Measurements from ENCODE around the gene MBD3L3.
"Not testable (repeated sequence)": the region's sequence is repeated elsewhere in the genome, so short reads cannot be mapped to it uniquely, and the experiment has no call there.

Gene MBD3L3

GRCh38 chr19:7063764-7064418, 5.4 kb upstream of the MBD3L3 start:
- DNase-seq (ENCODE audit: low read depth, low spot score): no peak

GRCh38 chr19:7063339-7063738, 4.9 kb upstream of the MBD3L3 start:
- DNase-seq (ENCODE audit: low read depth, low spot score): no peak

GRCh38 chr19:7059977-7060376, 1.5 kb upstream of the MBD3L3 start:
- not testable (repeated sequence) for DNase-seq (ENCODE audit: low read depth, low spot score)

DNA sequence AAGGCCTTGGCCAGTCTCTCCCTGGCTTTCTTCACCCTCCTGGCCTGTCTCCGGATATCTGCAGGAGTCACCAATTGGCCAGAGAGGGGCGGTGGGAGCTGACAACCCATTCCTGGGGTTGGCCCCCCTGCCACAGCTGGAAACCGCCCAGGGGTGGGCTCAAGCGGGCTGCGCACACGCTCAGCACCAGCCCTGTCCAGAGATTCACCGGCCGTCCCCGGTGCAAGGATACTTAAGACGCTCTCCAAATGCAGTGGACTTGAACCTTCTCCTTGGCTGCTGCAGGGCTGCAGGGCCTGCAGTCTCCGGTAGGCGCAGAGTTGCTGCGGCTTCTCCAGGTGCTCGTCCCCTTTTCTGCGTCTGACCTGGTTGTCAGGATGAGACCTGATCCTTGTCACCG, 2.1 kb downstream of the MBD3L3 start:
- DNase-seq (ENCODE audit: low read depth, low spot score): not testable (repeated sequence)

DNA sequence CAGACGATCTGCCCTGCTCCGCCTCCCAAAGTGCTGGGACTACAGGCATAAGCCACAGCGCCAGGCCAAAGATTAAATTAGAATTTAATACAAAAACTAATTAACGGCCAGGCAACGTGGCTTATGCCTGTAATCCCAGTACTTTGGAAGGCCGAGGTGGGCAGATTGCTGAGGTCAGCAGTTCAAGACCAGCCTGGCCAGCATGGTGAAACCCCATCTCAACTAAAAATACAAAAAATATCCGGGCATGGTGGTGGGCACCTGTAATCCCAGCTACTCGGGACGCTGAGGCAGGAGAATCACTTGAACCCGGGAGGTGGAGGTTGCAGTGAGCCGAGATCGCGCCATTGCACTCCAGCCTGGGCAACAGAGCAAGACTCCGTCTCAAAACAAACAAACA, 2.8 kb downstream of the MBD3L3 start:
- not testable (repeated sequence) for DNase-seq (ENCODE audit: low read depth, low spot score)

DNA sequence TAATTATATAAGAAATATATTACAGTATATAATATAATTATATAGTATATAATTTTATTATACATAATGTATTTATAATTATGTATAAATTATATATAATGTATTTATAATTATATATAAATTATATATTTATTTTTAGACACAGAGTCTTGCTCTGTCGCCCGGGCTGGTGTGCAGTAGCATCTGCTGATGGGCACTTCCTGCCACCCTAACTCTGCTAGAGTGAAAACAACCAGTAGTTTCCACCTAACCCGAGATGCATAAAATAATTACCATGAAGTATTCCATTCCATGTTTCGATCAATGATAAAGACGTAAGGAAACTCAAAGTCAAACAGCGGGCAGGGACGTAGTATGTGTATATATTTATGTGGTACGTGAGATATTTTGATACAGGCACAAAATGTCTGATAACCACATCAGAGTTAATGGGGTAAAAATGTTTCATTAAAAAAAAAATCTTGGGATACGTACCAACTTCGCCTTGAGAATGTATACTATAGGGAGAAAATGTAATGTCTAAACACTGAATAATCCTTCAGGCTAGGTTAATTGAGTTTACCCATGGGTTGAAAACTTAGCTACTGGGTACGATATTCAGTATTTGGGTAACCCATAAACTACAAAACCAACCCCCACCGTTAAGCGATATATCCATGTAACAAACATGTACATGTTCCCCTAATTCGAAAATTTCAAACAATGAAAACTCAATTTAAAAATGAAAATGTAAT, 3.7 kb downstream of the MBD3L3 start:
- DNase-seq (ENCODE audit: low read depth, low spot score): not testable (repeated sequence)

DNA sequence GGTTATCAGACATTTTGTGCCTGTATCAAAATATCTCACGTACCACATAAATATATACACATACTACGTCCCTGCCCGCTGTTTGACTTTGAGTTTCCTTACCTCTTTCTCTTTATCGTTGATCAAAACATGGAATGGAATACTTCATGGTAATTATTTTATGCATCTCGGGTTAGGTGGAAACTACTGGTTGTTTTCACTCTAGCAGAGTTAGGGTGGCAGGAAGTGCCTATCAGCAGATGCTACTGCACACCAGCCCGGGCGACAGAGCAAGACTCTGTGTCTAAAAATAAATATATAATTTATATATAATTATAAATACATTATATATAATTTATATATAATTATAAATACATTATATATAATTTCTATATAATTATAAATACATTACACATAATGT, 5.6 kb downstream of the MBD3L3 start:
- DNase-seq (ENCODE audit: low read depth, low spot score): not testable (repeated sequence)

DNA sequence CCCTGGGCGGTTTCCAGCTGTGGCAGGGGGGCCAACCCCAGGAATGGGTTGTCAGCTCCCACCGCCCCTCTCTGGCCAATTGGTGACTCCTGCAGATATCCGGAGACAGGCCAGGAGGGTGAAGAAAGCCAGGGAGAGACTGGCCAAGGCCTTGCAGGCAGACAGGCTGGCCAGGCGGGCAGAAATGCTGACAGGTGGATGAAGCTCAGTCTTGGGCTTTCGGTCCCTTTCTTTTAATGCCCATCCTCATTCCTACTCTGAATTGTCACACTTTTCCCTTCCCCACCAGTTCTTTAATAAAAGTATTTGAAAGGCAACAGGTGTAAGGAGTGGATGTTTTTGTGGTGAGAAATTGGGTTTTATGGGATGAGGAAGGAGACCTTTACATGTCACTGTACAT, 7.1 kb downstream of the MBD3L3 start:
- not testable (repeated sequence) for DNase-seq (ENCODE audit: low read depth, low spot score)

- not testable (repeated sequence) for DNase-seq (ENCODE audit: low read depth, low spot score)
These were observed 9.5 kb downstream of the MBD3L3 start, which contains the start of gene MBD3L2 for GRCh38 chr19:7049021-7049420. Gene MBD3L2 (plus strand): TSS chr19:7049321. CDS start chr19:7049374, 53 bp downstream.

GRCh38 chr19:7041563-7041962, 16.9 kb downstream of the MBD3L3 start:
- not testable (repeated sequence) for DNase-seq (ENCODE audit: low read depth, low spot score)

- not testable (repeated sequence) for DNase-seq (ENCODE audit: low read depth, low spot score)
These were observed 18.4 kb downstream of the MBD3L3 start, which contains the start of gene MBD3L4 for GRCh38 chr19:7040079-7040478. Gene MBD3L4 (minus strand): TSS chr19:7040179. CDS start chr19:7040144, 35 bp downstream.

DNA sequence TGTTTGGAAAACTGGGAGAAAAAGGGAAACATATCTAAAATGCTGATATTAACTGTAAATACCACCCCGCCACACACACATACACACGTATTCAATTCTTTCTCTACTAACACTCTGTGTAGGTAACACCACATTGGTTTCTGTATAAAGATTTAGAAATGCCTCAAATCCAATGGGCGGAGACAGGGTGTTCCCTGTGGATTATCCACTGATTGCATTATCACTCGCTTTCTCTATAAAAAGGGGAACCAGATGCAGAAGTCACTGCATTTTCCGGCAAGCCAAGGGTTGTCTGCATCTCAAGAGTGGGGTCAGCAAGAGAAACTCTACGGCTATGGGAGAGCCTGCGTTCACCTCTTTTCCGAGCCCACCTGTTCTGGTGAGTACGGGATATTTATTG, 28.2 kb downstream of the MBD3L3 start, which contains the start of gene MBD3L5:
TSS of gene MBD3L5 (plus strand) at position 301 of the 400 bp plus-strand sequence. CDS start at position 335, 34 bp downstream.
- DNase-seq (ENCODE audit: low read depth, low spot score): not testable (repeated sequence)

GRCh38 chr19:7028790-7029189, 29.7 kb downstream of the MBD3L3 start:
- not testable (repeated sequence) for DNase-seq (ENCODE audit: low read depth, low spot score)

DNA sequence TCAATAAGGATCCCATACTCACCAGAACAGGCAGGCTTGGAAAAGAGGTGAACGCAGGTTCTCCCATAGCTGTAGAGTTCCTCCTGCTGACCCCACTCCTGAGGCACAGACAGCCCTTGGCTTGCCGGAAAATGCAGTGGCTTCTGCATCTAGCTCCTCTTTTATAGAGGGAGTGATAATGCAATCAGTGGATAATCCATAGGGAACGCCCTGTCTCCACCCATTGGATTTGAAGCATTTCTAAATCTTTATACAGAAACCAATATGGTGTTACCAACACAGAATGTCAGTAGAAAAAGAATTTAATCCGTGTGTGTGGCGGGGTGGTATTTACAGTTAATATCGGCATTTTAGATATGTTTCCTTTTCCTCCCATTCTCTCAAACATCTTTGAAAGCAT, 37.1 kb downstream of the MBD3L3 start, which contains the start of gene MBD3L2B:
TSS of gene MBD3L2B (minus strand) at position 101 of the 400 bp plus-strand sequence. CDS start at position 67, 34 bp downstream.
- DNase-seq (ENCODE audit: low read depth, low spot score): not testable (repeated sequence)

- no peak for DNase-seq (ENCODE audit: low read depth, low spot score)
These were observed 39.6 kb downstream of the MBD3L3 start for GRCh38 chr19:7018828-7019227.

GRCh38 chr19:7013678-7014077, 44.8 kb downstream of the MBD3L3 start:
- no peak for DNase-seq (ENCODE audit: low read depth, low spot score)

GRCh38 chr19:7010722-7011593, 47.5 kb downstream of the MBD3L3 start:
- DNase-seq (ENCODE audit: low read depth, low spot score): no peak

DNA sequence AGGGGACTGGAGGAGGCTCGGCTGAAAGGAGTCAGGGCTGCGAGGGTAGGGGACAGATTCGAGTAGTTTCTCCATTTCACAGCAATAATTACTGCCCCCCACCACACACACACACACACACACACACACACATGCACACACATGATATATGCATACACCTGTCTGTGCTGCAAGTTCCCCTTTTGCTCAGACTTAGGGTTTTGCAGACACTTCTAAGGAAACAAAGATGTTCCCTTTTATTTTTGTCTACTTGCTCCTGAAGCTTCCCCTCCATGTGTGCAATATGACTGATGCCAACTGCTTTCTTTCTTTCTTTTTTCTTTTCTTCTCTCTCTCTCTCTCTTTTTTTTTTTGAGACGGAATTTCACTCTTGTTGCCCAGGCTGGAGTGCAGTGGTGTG, 50.6 kb downstream of the MBD3L3 start:
- DNase-seq (ENCODE audit: low read depth, low spot score): no peak

Measured in smooth muscle cell of the brain vasculature (primary cell).